ENCODE data around the gene VPS18.

The VPS18 gene

DNA sequence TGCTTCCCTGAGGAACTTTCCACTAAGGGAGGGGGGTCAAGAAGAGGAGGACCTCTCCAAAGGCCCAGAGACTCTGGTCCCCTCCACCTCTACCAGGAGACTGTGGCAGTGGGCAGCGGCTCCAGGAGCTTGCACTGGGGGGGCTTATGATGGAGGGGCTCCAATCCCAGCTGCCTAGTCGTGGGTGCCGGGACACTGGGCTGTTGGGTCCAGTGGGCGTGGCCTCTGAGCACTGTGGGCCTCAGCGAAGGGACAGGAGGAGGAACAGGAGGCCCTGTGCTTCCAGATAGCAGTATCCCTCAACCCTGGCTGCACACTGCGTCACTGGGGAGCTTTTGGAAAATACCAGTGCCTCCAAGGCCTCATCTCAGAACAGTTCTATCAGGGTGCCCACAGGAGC is 21.4 kb downstream of the VPS18 start:
- no peaks in the 10 kb centered on the region for H3K36me3 ChIP-seq (ENCODE audit: insufficient read depth, low read length)
- no peaks in the 10 kb centered on the region for H3K9me3 ChIP-seq (ENCODE audit: control insufficient read depth, insufficient read depth, low read length)
- H3K9ac ChIP-seq (ENCODE audit: low read depth, low read length): no peak overlapping the region
- peaks cover 19% of the 10 kb centered on the region; the same call in 1 of the 2 replicates for H3K4me1 ChIP-seq (ENCODE audit: insufficient read depth, low read length)

- H3K9ac ChIP-seq (ENCODE audit: low read depth, low read length): no peak overlapping the region
- H3K36me3 ChIP-seq (ENCODE audit: insufficient read depth, low read length): no peaks in the 10 kb centered on the region
- H3K9me3 ChIP-seq (ENCODE audit: control insufficient read depth, insufficient read depth, low read length): no peaks in the 10 kb centered on the region
- peaks cover 9% of the 10 kb centered on the region; the same call in 1 of the 2 replicates for H3K4me1 ChIP-seq (ENCODE audit: insufficient read depth, low read length)
These were observed 23.3 kb downstream of the VPS18 start for GRCh38 chr15:40917585-40917984.

DNA sequence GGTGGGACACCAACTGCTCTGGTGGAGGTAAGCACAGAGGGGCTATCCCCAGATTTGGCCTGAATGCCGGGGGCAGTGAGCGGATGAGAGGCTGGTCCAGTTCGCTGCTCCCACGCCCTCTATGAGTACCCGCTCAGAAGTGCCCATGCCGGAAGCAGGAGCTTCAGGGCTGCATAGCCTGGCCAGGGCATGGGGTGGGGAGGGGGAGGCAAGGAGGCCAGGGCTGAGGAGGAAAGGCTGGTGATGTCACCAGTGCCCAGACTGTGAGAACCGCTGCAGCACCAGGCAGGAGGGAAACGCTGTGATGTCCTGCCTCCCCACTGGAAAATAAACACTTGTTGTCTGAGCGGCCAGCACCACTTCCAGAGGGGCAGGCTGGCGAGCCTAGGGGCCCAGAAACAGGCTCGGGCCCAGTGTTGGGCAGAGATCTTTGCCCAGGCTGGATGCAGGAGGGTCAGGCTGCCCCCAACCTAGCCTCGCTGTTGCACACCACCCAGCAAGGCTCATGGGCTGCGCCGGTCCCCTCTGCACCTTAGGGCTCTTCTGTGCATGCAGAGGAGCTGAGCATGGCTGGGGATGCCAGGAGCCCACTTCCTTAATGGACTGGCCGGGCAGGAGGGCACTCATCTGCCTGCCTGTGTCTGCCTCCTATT is 24.0 kb downstream of the VPS18 start:
- H3K36me3 ChIP-seq (ENCODE audit: insufficient read depth, low read length): no peaks in the 10 kb centered on the region
- no peaks in the 10 kb centered on the region for H3K9me3 ChIP-seq (ENCODE audit: control insufficient read depth, insufficient read depth, low read length)
- peaks cover 7% of the 10 kb centered on the region; the same call in 1 of the 2 replicates for H3K4me1 ChIP-seq (ENCODE audit: insufficient read depth, low read length)
- no peak overlapping the region for H3K9ac ChIP-seq (ENCODE audit: low read depth, low read length)

DNA sequence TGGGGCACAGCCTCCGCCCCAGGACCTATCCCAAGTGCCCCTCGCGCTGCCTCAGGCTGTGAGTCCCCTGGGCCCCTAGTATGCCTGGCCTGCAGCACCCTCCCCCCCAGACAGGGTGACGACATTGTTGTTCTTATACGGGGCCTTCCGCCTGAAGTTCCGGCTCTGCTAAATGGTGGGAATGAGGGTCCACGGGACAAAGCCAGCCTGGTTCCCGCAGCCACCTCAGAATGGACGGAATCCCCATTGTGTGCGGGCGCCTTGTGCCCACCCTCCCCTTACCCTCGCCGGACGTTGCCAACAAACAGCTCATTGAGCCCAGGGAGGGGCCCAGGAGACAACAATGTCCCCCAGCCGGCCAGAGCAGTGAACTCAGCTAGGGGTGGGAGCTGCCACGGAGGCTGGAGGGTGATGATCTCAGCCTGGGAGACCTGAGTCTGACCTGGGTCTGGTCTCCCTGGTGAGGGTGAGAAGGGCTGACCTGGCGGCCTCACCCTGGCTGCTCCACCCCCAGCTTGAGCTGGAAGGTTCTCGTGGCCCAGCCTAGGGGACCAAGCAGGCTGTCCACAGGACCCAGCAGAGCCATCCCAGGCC is 24.6 kb downstream of the VPS18 start:
- no peak overlapping the region for H3K9ac ChIP-seq (ENCODE audit: low read depth, low read length)
- peaks cover 7% of the 10 kb centered on the region; the same call in 1 of the 2 replicates for H3K4me1 ChIP-seq (ENCODE audit: insufficient read depth, low read length)
- no peaks in the 10 kb centered on the region for H3K36me3 ChIP-seq (ENCODE audit: insufficient read depth, low read length)
- no peaks in the 10 kb centered on the region for H3K9me3 ChIP-seq (ENCODE audit: control insufficient read depth, insufficient read depth, low read length)

GRCh38 chr15:40921949-40922607 is 27.8 kb downstream of the VPS18 start:
- no peaks in the 10 kb centered on the region for H3K9me3 ChIP-seq (ENCODE audit: control insufficient read depth, insufficient read depth, low read length)
- H3K4me1 ChIP-seq (ENCODE audit: insufficient read depth, low read length): peaks cover 5% of the 10 kb centered on the region; the same call in 1 of the 2 replicates
- no peak overlapping the region for H3K9ac ChIP-seq (ENCODE audit: low read depth, low read length)
- no peaks in the 10 kb centered on the region for H3K36me3 ChIP-seq (ENCODE audit: insufficient read depth, low read length)

- Histone ChIP-seq H3K36me3 (ENCODE audit: insufficient read depth, low read length) (no peaks in the 10 kb centered on the region), H3K4me1 (ENCODE audit: insufficient read depth, low read length) (peaks cover 8% of the 10 kb centered on the region; the same call in 1 of the 2 replicates), H3K9ac (ENCODE audit: low read depth, low read length) (no peak overlapping the region), H3K9me3 (ENCODE audit: control insufficient read depth, insufficient read depth, low read length) (no peaks in the 10 kb centered on the region)
These were observed 28.4 kb downstream of the VPS18 start for GRCh38 chr15:40922608-40923005.

- Histone ChIP-seq H3K4me1 (ENCODE audit: insufficient read depth, low read length) (peaks cover 8% of the 10 kb centered on the region; the same call in 1 of the 2 replicates), H3K36me3 (ENCODE audit: insufficient read depth, low read length) (no peaks in the 10 kb centered on the region), H3K9ac (ENCODE audit: low read depth, low read length) (no peak overlapping the region), H3K9me3 (ENCODE audit: control insufficient read depth, insufficient read depth, low read length) (no peaks in the 10 kb centered on the region)
These were observed 29.3 kb downstream of the VPS18 start for GRCh38 chr15:40923551-40923950.

GRCh38 chr15:40925495-40925862 is 31.2 kb downstream of the VPS18 start:
- peaks cover 8% of the 10 kb centered on the region; the same call in 1 of the 2 replicates for H3K4me1 ChIP-seq (ENCODE audit: insufficient read depth, low read length)
- peak overlapping the region; percentile 57 for H3K9ac ChIP-seq (ENCODE audit: low read depth, low read length)
- no peaks in the 10 kb centered on the region for H3K9me3 ChIP-seq (ENCODE audit: control insufficient read depth, insufficient read depth, low read length)
- no peaks in the 10 kb centered on the region for H3K36me3 ChIP-seq (ENCODE audit: insufficient read depth, low read length)

- H3K9me3 ChIP-seq (ENCODE audit: control insufficient read depth, insufficient read depth, low read length): no peaks in the 10 kb centered on the region
- H3K36me3 ChIP-seq (ENCODE audit: insufficient read depth, low read length): no peaks in the 10 kb centered on the region
- H3K4me1 ChIP-seq (ENCODE audit: insufficient read depth, low read length): peaks cover 8% of the 10 kb centered on the region; the same call in 1 of the 2 replicates
- peak overlapping the region; percentile 57 for H3K9ac ChIP-seq (ENCODE audit: low read depth, low read length)
These were observed 31.8 kb downstream of the VPS18 start for GRCh38 chr15:40925863-40926658.

GRCh38 chr15:40926659-40927494 is 32.6 kb downstream of the VPS18 start:
- no peaks in the 10 kb centered on the region for H3K36me3 ChIP-seq (ENCODE audit: insufficient read depth, low read length)
- H3K4me1 ChIP-seq (ENCODE audit: insufficient read depth, low read length): peaks cover 8% of the 10 kb centered on the region; the same call in 1 of the 2 replicates
- peak overlapping the region; percentile 57 for H3K9ac ChIP-seq (ENCODE audit: low read depth, low read length)
- no peaks in the 10 kb centered on the region for H3K9me3 ChIP-seq (ENCODE audit: control insufficient read depth, insufficient read depth, low read length)

DNA sequence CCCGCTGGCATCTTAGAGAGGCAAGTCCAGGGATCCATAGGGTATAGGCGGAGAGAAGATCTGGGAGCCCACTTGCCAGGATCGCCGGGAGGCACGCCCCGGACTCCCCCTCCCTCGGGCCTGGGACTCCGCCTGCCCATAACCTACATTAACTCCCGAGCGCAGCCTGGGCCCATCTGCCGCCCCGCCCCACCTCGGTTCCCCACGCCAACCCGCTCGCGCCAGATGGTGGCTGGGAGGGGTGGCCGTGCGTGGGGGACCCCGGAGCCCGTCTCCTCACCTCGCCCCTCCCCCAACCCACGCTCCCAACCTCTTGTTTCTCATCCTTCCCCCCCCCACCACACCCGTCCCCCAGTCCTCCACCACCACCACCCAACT is 33.2 kb downstream of the VPS18 start:
- H3K36me3 ChIP-seq (ENCODE audit: insufficient read depth, low read length): no peaks in the 10 kb centered on the region
- H3K9ac ChIP-seq (ENCODE audit: low read depth, low read length): peak overlapping the region; percentile 57; the same call in 1 of the 2 replicates
- H3K4me1 ChIP-seq (ENCODE audit: insufficient read depth, low read length): peaks cover 8% of the 10 kb centered on the region; the same call in 1 of the 2 replicates
- H3K9me3 ChIP-seq (ENCODE audit: control insufficient read depth, insufficient read depth, low read length): no peaks in the 10 kb centered on the region

DNA sequence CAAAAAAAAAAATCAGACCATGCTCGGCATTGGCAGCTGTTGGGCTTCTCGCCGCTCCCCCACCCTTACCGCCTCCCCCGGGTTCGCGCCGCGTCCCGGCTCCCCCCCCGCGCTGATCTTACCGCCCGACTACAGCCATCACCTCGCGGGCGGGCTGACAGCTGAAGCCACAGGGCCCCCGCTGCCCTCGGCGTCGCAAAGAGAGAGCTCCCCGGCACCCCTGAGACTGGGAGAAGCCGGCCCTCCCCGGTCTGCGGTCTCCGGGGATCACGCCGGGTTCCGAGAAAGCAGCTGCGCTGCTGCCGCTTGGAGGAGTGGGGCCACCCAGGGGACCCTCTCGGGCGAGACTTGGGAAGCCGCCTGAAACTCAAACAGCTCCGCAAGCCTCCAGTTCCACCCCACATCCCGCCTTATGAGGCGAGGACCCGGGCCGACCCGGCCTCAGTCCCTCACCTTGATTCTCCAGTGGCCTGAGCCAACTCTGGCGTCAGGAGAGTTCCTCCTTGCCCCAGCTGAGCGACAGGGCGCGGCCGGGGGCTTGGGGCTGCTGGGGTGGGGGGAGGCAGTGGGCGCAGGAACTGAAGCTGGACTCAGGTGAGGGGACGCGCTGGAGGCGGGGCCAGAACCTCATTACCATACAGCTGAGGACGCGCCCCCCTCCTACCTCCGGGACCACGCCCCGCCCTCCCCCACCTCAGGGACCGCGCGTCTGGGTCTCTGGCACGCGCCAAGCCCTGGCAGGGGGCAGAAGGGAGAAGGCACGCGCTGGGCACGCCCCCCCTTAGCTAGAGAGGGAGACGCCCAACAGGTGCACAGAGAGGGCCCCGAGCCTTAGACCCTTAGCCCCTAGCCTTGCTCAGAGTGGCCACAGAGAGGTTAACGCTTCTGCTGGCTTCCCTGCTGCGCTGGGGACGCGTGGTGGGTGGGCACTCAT is 33.9 kb downstream of the VPS18 start:
- no peaks in the 10 kb centered on the region for H3K36me3 ChIP-seq (ENCODE audit: insufficient read depth, low read length)
- H3K9ac ChIP-seq (ENCODE audit: low read depth, low read length): peak overlapping the region; percentile 59; the same call in 1 of the 2 replicates
- H3K4me1 ChIP-seq (ENCODE audit: insufficient read depth, low read length): peaks cover 8% of the 10 kb centered on the region; the same call in 1 of the 2 replicates
- H3K9me3 ChIP-seq (ENCODE audit: control insufficient read depth, insufficient read depth, low read length): no peaks in the 10 kb centered on the region
